H9 (cell line): Measurements from ENCODE around the gene ATP5MG. TPM values are rescaled to one million over a fixed set of nuclear protein-coding genes. Genes with fewer than 3 reads are reported as not detected.

Experiments used
- DNase-seq: peaks from one replicate; pipeline ENCODE4 v3.0.0-alpha.2; 2017
- H2AFZ ChIP-seq: one replicate; pipeline ENCODE4 v1.6.1; 2013; ENCODE audit warnings: mild to moderate bottlenecking, low read length, control low read depth, moderate library complexity
- H2AK5ac ChIP-seq: 2 replicates; pipeline ENCODE4 v1.6.1; 2013; ENCODE audit warnings: low read length, control low read depth, mixed read lengths; ENCODE audit not compliant: insufficient read length
- H2BK120ac ChIP-seq: one replicate; pipeline ENCODE4 v1.6.1; 2013; ENCODE audit warnings: low read depth, mild to moderate bottlenecking, low read length, control low read depth, inconsistent platforms; ENCODE audit not compliant: poor library complexity, severe bottlenecking
- H2BK12ac ChIP-seq: 2 replicates; pipeline ENCODE4 v1.6.1; 2013; ENCODE audit warnings: low read length, control low read depth, mixed read lengths, low read depth; ENCODE audit not compliant: insufficient read length
- H2BK15ac ChIP-seq: 2 replicates; pipeline ENCODE4 v1.6.1; 2013; ENCODE audit warnings: low read depth, low read length, control low read depth
- H2BK20ac ChIP-seq: one replicate; pipeline ENCODE4 v1.6.1; 2013; ENCODE audit warnings: low read depth, mild to moderate bottlenecking, low read length, control low read depth, inconsistent platforms; ENCODE audit not compliant: poor library complexity, severe bottlenecking
- H2BK5ac ChIP-seq: 2 replicates; pipeline ENCODE4 v1.6.1; 2013; ENCODE audit warnings: low read length, control low read depth, mixed read lengths; ENCODE audit not compliant: insufficient read length
- H3K14ac ChIP-seq: 2 replicates; pipeline ENCODE4 v1.6.1; 2013; ENCODE audit warnings: low read length, control low read depth; ENCODE audit not compliant: insufficient read depth
- H3K18ac ChIP-seq: 2 replicates; pipeline ENCODE4 v1.6.1; 2013; ENCODE audit warnings: low read depth, mild to moderate bottlenecking, mixed read lengths, low read length, control low read depth; ENCODE audit not compliant: insufficient read length
- H3K23ac ChIP-seq: 2 replicates; pipeline ENCODE4 v1.6.1; 2013; ENCODE audit warnings: low read length, control low read depth, mixed read lengths, low read depth; ENCODE audit not compliant: insufficient read length
- H3K23me2 ChIP-seq: 2 replicates; pipeline ENCODE4 v1.6.1; 2013; ENCODE audit warnings: low read depth, mild to moderate bottlenecking, mixed read lengths, low read length, control low read depth; ENCODE audit not compliant: insufficient read length, poor library complexity, severe bottlenecking
- H3K27ac ChIP-seq: 2 replicates; pipeline ENCODE4 v1.5.1; 2013; ENCODE audit warnings: low read length, control low read depth, mixed read lengths, low read depth; ENCODE audit not compliant: insufficient read length
- H3K27me3 ChIP-seq: 2 replicates; pipeline ENCODE4 v1.6.1; 2013; ENCODE audit warnings: low read length, control low read depth, inconsistent platforms; ENCODE audit not compliant: insufficient read depth
- H3K4ac ChIP-seq: 2 replicates; pipeline ENCODE4 v1.6.1; 2013; ENCODE audit warnings: low read depth, mild to moderate bottlenecking, control low read depth, inconsistent platforms, low read length, moderate library complexity
- H3K4me1 ChIP-seq: 2 replicates; pipeline ENCODE4 v1.6.1; 2013; ENCODE audit warnings: low read length, control low read depth, inconsistent platforms; ENCODE audit not compliant: insufficient read depth
- H3K4me2 ChIP-seq: 2 replicates; pipeline ENCODE4 v1.6.1; 2013; ENCODE audit warnings: low read length, control low read depth, mixed read lengths; ENCODE audit not compliant: insufficient read length, insufficient read depth
- H3K56ac ChIP-seq: 2 replicates; pipeline ENCODE4 v1.6.1; 2013; ENCODE audit warnings: low read depth, mild to moderate bottlenecking, mixed read lengths, low read length, control low read depth; ENCODE audit not compliant: insufficient read length
- H3K79me1 ChIP-seq: 2 replicates; pipeline ENCODE4 v1.6.1; 2013; ENCODE audit warnings: low read depth, mild to moderate bottlenecking, moderate library complexity, low read length, control low read depth, inconsistent platforms; ENCODE audit not compliant: insufficient read depth, poor library complexity, severe bottlenecking
- H3K79me2 ChIP-seq: 2 replicates; pipeline ENCODE4 v1.6.1; 2013; ENCODE audit warnings: low read length, control low read depth, inconsistent platforms; ENCODE audit not compliant: insufficient read depth
- H3K9ac ChIP-seq: 2 replicates; pipeline ENCODE4 v1.6.1; 2013; ENCODE audit warnings: low read length, control low read depth, mixed read lengths; ENCODE audit not compliant: insufficient read length; ENCODE audit errors: extremely low read depth
- H3K9me3 ChIP-seq: one replicate; pipeline ENCODE4 v1.6.1; 2013; ENCODE audit warnings: low read depth, low read length, inconsistent platforms; ENCODE audit not compliant: control insufficient read depth
- H3T11ph ChIP-seq: one replicate; pipeline ENCODE4 v1.6.1; 2013; ENCODE audit warnings: mild to moderate bottlenecking, low read length, control low read depth, inconsistent platforms
- H4K20me1 ChIP-seq: one replicate; pipeline ENCODE4 v1.6.1; 2013; ENCODE audit not compliant: control insufficient read depth, insufficient read length, insufficient read depth
- H4K5ac ChIP-seq: 2 replicates; pipeline ENCODE4 v1.6.1; 2013; ENCODE audit warnings: low read depth, mild to moderate bottlenecking, mixed read lengths, low read length, control low read depth; ENCODE audit not compliant: insufficient read length
- H4K8ac ChIP-seq: replicated peaks from 2 replicates; pipeline ENCODE4 v1.6.1; 2013; ENCODE audit warnings: low read length, control low read depth, mixed read lengths, low read depth; ENCODE audit not compliant: insufficient read length
- H4K91ac ChIP-seq: 2 replicates; pipeline ENCODE4 v1.6.1; 2013; ENCODE audit warnings: low read depth, mild to moderate bottlenecking, moderate library complexity, mixed read lengths, low read length, control low read depth; ENCODE audit not compliant: insufficient read length
- H3K27ac Mint-ChIP-seq, 3 experiments: 2 replicates in 2 of 3; 3 replicates in 1 of 3; pipeline ENCODE4 v1.8.0; 2020 to 2021; ENCODE audit warnings: mixed read lengths in 3 of 3, mild to moderate bottlenecking in 1 of 3, moderate library complexity in 1 of 3
- H3K27me3 Mint-ChIP-seq: 2 replicates; pipeline ENCODE4 v1.8.0; 2021; ENCODE audit warnings: low read depth, mild to moderate bottlenecking, moderate library complexity, mixed read lengths
- H3K36me3 Mint-ChIP-seq, 3 experiments: 2 replicates in 2 of 3; 3 replicates in 1 of 3; pipeline ENCODE4 v1.8.0; 2020 to 2021; ENCODE audit warnings: low read depth in 3 of 3, mixed read lengths in 3 of 3; ENCODE audit not compliant: insufficient read depth in 1 of 3
- H3K4me1 Mint-ChIP-seq, 2 experiments: 2 replicates each; pipeline ENCODE4 v1.8.0; 2020; ENCODE audit warnings: mixed read lengths in 2 of 2
- H3K4me3 Mint-ChIP-seq, 2 experiments: 2 replicates in 1 of 2; 3 replicates in 1 of 2; pipeline ENCODE4 v1.8.0; 2020 to 2021; ENCODE audit warnings: mild to moderate bottlenecking in 2 of 2, mixed read lengths in 2 of 2, moderate library complexity in 1 of 2
- H3K9me3 Mint-ChIP-seq, 2 experiments: 2 replicates in 1 of 2; 3 replicates in 1 of 2; pipeline ENCODE4 v1.8.0; 2020; ENCODE audit warnings: mild to moderate bottlenecking in 2 of 2, mixed read lengths in 2 of 2, moderate library complexity in 1 of 2
- WGBS: extraction: QIAGEN DNeasy Blood & Tissue Kit; methylation state at CpG from one replicate; pipeline ENCODE4 v1.1.7; 2013; ENCODE audit warnings: missing lambda C conversion rate, low lambda C conversion rate, mixed read lengths; ENCODE audit not compliant: insufficient read length; ENCODE audit errors: extremely low coverage; 5-methylcytosine and 5-hydroxymethylcytosine counted together
- total RNA-seq: library from RNA; stranded (reverse); gene quantifications from 2 replicates; pipeline ENCODE4 v1.2.1, GENCODE V29; 2021
- TF ChIP-seq, protein P1 (sequence below): fragments of 200-600 bp; sonication (generic); conservative IDR thresholded peaks from 3 replicates; pipeline ENCODE4 v1.8.0; 2021; ENCODE audit warnings: antibody characterized with exemption, mild to moderate bottlenecking

Gene ATP5MG
- total RNA-seq, 1 experiment from 2014 or later, result 254 TPM

DNA sequence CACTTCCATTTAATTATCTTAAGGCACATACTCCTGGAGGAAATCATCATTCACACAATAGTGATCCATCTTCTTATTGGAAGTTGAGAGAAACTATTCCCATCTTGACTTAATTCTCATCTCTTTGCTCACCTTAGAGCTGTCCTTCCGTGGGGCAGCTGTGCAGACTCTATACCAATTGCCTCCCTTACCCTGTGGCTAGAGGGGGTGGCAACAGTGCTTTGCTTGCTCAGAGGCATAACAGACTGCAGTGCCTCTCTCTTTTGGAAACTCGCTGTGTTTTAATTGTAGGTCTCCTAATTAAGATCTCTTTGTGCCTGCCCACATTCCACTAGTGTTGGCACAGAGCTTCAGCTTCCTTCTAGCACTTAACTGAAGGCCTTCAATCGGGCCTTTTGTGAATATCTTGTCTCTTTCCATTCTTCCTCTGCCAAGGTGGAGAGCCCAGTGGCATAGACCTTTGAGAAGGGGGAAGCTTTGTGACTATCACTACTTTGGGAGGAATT is 40.4 kb downstream of the ATP5MG start:
- Histone ChIP-seq H2BK15ac (no peak overlapping the region), H2AFZ (no peak overlapping the region), H3T11ph (no peak overlapping the region), H4K91ac (no peak overlapping the region), H3K4me1 (0 out of 2 replicates have a peak, but pooled peaks cover 4% of the 10 kb centered on the region), H3K27ac (no peak overlapping the region), H3K79me1 (peaks cover 10% of the 10 kb centered on the region), H3K4ac (no peak overlapping the region), H3K9me3 (no peaks in the 10 kb centered on the region), H3K27me3 (no peaks in the 10 kb centered on the region), H2BK5ac (no peak overlapping the region), H3K23ac (no peak overlapping the region), H3K18ac (no peak overlapping the region), H2BK12ac (no peak overlapping the region), H3K9ac (no peak overlapping the region), H3K56ac (no peak overlapping the region), H3K79me2 (peaks cover 56% of the 10 kb centered on the region; the same call in 1 of the 2 replicates), H3K23me2 (peaks cover 15% of the 10 kb centered on the region), H3K14ac (no peak overlapping the region), H4K20me1 (no peaks in the 10 kb centered on the region), H4K8ac (no peak overlapping the region), H4K5ac (no peak overlapping the region), H2AK5ac (no peak overlapping the region), H2BK120ac (no peak overlapping the region), H2BK20ac (no peak overlapping the region), H3K4me2 (no peak overlapping the region)
- TF ChIP-seq, protein P1, sequence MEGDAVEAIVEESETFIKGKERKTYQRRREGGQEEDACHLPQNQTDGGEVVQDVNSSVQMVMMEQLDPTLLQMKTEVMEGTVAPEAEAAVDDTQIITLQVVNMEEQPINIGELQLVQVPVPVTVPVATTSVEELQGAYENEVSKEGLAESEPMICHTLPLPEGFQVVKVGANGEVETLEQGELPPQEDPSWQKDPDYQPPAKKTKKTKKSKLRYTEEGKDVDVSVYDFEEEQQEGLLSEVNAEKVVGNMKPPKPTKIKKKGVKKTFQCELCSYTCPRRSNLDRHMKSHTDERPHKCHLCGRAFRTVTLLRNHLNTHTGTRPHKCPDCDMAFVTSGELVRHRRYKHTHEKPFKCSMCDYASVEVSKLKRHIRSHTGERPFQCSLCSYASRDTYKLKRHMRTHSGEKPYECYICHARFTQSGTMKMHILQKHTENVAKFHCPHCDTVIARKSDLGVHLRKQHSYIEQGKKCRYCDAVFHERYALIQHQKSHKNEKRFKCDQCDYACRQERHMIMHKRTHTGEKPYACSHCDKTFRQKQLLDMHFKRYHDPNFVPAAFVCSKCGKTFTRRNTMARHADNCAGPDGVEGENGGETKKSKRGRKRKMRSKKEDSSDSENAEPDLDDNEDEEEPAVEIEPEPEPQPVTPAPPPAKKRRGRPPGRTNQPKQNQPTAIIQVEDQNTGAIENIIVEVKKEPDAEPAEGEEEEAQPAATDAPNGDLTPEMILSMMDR, result no peak
- no CpG with 5 or more reads among the region's 3 CpGs for WGBS
- Mint-ChIP-seq H3K27me3 (no peaks in the 10 kb centered on the region), H3K9me3 (no peaks in the 10 kb centered on the region), H3K36me3 (peaks cover 6 to 38% (median 8%) of the 10 kb centered on the region in 3 experiments; a peak in 6 of 7 replicates), H3K4me1 (peaks cover 52 to 65% of the 10 kb centered on the region in 2 experiments), H3K4me3 (peak overlapping the region in 1 of 2 experiments; percentile 59; a peak in 3 of 5 replicates), H3K27ac (peak overlapping the region; percentile 9 to 65 (median 37); a peak in 4 of 7 replicates)
- DNase-seq, result no peak
